Measurements from ENCODE around the gene WASHC3.

The WASHC3 gene

DNA sequence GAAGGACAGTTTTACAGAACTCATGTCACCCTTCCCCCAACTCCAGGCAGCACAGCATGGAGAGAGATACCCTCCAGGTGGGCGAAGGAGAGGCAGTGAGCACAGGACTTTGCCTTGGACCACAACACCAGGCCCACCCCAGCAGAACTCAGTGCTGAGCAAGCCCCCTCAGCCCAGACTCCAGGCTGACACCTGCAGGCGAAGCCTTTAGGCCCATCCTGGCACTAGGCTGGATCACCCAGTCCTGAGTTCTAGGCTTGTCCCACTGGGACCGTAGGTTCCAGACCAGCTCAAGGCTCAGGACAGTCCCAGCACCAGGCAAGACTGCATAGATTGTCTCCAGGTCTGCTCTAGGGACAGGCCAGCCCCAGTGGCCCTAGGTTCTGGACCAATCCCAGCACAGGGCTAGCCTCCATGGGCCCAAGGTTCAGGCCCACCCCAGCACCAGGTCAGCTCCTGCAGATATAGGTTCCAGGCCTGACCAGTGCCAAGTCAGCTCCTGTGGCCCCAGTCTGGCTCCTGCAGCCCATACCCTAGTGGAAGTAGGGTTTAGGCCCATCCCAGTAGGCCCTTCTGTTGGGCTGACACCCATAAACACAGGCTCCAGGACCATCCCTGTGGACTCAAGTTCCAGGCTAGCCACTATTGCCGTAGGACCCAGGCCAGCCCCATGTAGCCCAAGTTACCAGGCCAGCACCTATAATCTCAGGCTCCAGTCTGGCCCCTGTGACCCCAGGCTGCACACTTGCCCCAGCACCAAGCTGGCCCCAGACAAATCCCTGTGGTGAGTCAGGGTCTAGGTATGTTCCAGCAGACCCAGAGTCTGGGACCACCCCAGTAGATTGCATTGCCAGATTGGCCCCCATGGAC, 9.4 kb downstream of the WASHC3 start:
- CTCF ChIA-PET: no interaction called here
- POLR2A ChIA-PET: no interaction called here
- DNase-seq (ENCODE audit: low read depth, low spot score): no peak
- TF ChIP-seq, protein P1, sequence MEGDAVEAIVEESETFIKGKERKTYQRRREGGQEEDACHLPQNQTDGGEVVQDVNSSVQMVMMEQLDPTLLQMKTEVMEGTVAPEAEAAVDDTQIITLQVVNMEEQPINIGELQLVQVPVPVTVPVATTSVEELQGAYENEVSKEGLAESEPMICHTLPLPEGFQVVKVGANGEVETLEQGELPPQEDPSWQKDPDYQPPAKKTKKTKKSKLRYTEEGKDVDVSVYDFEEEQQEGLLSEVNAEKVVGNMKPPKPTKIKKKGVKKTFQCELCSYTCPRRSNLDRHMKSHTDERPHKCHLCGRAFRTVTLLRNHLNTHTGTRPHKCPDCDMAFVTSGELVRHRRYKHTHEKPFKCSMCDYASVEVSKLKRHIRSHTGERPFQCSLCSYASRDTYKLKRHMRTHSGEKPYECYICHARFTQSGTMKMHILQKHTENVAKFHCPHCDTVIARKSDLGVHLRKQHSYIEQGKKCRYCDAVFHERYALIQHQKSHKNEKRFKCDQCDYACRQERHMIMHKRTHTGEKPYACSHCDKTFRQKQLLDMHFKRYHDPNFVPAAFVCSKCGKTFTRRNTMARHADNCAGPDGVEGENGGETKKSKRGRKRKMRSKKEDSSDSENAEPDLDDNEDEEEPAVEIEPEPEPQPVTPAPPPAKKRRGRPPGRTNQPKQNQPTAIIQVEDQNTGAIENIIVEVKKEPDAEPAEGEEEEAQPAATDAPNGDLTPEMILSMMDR (IDR thresholded peaks at IDR 0.05; ENCODE audit: insufficient read depth, low read length, missing control alignments): no peak
- H3K4me3 ChIP-seq (ENCODE audit: low read depth, low read length): no peak overlapping the region

DNA sequence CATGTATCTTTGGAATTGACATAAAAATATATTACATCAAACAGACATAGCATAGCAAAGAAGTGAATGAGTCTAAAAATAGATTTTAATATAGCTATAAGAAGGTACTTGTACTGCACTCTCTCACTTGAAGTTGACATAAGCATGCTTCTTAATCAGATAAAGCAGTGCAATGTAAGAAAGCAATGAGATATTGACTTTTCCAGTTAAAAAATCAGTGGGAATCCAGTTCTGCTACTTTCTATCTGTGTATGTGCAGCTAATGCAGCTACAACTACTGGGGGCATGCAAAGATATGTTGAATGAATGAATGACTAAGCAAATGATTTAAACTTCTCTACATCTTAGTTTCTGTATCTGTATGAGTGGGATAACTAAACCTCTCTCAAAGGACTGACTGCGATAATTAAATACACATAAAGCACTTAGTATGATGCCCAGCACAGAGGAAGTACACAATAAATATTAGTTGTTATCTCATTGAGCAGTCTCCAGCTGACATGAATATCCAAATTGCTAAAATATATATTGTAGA, 10.3 kb downstream of the WASHC3 start:
- DNase-seq (ENCODE audit: low read depth, low spot score): no peak
- TF ChIP-seq, protein P1 (IDR thresholded peaks at IDR 0.05; ENCODE audit: insufficient read depth, low read length, missing control alignments): no peak
- no peak overlapping the region for H3K4me3 ChIP-seq (ENCODE audit: low read depth, low read length)
- CTCF ChIA-PET: no interaction called here
- POLR2A ChIA-PET: no interaction called here

- TF ChIP-seq, protein P1 (IDR thresholded peaks at IDR 0.05; ENCODE audit: insufficient read depth, low read length, missing control alignments): no peak
- ChIA-PET POLR2A (no interaction called here), CTCF (no interaction called here)
- no peak for DNase-seq (ENCODE audit: low read depth, low spot score)
- no peak overlapping the region for H3K4me3 ChIP-seq (ENCODE audit: low read depth, low read length)
Measured at GRCh38 chr12:102050660-102051430, 10.9 kb downstream of the WASHC3 start.

- TF ChIP-seq, protein P1 (IDR thresholded peaks at IDR 0.05; ENCODE audit: insufficient read depth, low read length, missing control alignments): no peak
- CTCF ChIA-PET: no interaction called here
- no peak overlapping the region for H3K4me3 ChIP-seq (ENCODE audit: low read depth, low read length)
- POLR2A ChIA-PET: no interaction called here
- DNase-seq (ENCODE audit: low read depth, low spot score): no peak
Measured at GRCh38 chr12:102043928-102044327, 17.9 kb downstream of the WASHC3 start.

DNA sequence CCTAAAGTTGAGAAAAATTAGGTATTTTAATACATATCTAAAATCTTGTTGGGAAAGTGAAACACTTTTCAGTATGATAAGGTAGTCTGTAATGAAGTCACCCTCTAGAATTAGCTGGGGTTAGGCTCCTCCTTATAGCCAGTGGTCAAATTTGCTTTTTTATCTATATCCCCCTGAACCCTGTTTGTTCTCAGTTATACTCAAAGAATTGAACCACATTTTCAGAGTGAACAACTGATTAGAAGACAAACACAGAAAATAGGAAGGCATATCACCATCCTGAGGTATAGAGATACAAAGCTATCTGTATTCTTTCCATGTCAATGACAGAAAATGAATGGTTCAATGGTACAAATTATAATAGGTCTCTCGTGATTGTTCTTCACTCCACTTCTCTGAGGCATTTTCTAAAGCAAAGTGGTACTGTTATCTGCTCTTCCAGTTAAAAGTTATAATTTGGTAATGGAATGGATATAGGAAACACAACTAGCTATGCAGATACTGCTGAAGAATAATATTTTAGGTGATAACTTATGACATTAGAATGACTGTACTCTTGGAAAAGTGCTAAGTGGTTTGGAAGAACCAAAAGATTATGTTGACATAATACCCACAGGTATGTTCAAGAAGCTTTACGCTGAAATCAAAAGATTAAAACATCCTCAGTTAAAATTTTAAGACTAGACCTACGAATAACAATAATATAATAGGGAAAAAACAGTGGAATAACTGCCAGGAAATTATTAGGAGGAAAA, 27.6 kb downstream of the WASHC3 start:
- ChIA-PET POLR2A (interaction anchor here (0.7 kb wide), 1 partner anchor 267 kb away, joined by 4 read pairs; no protein-coding TSS in a partner anchor), CTCF (no interaction called here)
- TF ChIP-seq, protein P1 (IDR thresholded peaks at IDR 0.05; ENCODE audit: insufficient read depth, low read length, missing control alignments): no peak
- peak; percentile 10 for DNase-seq (ENCODE audit: low read depth, low spot score)
- H3K4me3 ChIP-seq (ENCODE audit: low read depth, low read length): no peak overlapping the region
